C1 segment of cervical spinal cord (tissue), 14 donors: Measurements from ENCODE around the gene ACTR1A.
"Not testable (repeated sequence)": the region's sequence is repeated elsewhere in the genome, so short reads cannot be mapped to it uniquely, and the experiment has no call there.

Experiments
- DNase-seq, 14 donors: peaks; one replicate each; lab custom pipeline; 2025; lab: John Stamatoyannopoulos, UW

The ACTR1A gene

DNA sequence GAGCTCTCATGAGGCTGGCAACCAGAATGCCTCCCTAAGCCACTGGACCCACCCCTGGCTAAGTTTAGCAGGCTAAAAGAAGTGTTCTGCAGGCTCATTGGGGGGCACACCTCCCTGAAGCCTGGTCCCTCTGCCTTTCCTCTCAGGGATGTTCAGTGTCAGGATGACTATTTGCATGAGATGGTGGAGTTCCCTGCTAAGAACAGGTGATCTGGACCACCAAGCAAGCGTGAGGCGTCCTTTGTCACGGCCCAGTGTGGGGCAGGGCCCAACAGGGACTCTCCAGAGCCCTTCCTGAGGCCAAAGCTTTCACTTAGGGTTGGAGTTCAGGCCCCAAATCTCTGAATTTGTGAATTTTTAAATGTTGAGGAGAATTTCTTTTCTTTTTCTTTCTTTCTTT lies 13.2 kb upstream of the ACTR1A start:
- DNase-seq, result no peak

DNA sequence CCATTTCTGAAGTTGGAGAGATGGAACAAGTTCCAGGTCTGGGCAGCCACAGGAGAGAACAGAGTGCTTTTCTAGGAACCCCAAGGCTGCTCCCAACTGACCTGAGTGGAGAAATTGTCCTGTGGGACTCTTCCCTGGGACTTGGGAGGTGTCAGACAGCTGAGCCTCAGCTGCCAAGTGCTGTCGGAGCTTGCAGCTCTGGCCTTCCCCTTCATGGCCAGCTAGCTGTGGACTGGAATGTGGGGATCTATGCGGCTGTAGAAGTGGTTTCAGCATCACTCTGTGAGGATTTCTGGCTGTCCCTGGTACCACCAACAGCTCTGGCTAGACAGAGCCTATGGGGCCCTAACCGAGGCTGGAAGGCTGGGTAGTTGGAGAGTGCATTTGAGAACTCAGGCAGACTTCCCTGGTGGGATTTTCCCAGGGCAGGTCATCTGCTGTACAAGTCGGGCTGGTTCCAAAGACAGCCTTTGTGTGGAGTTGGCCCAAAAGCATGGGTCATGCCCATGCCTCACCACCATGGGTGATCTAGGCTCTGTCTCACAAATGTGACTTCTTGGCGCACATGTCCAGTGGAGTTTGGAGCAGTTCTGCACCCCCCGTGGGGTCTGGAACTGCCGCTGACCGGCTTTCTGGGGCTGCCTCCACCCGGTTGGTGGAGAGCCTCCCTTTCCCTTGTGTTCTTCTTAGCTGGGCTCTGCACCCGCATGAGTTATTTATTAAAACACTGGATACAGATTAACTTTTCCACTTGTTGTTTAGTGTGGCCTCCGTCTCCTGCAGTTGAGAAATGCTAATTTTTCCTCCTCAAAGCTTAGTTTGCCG lies 12.2 kb upstream of the ACTR1A start:
- DNase-seq, result peak in 3 of 14 donors; percentile 22 to 47 (median 34)

DNA sequence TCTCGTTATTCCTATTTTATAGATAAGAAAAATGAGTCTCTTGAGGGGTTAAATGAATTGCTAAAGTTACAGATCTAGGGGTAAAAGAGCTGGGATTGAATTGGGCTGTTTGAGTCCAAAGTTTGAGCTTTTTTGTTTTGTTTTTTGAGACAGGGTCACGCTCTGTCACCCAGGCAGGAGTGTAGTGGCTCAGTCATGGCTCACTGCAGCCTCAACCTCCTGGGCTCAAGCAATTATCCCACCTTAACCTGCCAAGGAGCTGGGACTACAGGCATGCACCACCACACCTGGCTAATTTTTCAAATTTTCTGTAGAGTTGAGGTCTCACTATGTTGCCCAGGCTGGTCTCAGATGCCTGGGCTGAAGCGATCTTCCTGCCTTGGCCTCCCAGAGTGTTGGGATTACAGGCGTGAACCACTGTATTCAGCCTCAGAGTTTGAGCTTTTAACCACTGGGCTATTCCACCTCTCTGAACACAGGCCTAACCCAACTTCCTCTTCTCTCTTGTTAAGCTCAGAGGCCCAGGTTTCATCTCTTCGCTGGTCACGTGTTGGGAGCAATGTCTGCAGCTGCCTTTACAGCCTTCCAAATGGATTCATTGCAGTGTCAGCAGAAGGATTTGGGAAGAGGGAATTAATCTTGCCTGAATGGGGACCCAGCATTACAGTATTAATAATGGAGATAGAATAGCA lies 9.2 kb upstream of the ACTR1A start:
- DNase-seq, result no peak

GRCh38 chr10:102509387-102509786 lies 6.9 kb upstream of the ACTR1A start:
- no peak for DNase-seq

DNA sequence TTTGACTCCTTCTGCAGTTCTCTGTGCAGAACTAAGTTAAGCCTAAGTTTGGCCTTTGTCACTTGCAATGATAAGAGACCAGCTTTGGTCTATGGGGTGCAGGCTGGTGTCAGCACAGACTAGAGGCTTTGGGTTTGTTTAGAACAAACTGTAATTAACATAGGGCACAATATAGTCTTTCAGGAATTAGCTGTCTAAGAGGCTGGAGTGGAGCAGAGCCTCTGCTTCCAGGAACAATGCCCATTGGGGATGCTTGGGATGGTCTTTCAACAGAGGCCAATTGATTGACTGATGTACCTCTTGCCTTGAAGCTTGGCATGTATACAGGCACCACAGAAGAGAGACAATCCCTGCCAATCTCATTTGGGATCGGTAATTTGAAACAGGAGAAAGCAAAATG lies 6.0 kb upstream of the ACTR1A start:
- DNase-seq, result peak in 2 of 14 donors; percentile 7 to 18

- DNase-seq, result no peak
Measured at GRCh38 chr10:102507521-102507920, 5.0 kb upstream of the ACTR1A start.

GRCh38 chr10:102505462-102506115 lies 3.1 kb upstream of the ACTR1A start:
- DNase-seq, result peak in 2 of 14 donors; percentile 21 to 24

DNA sequence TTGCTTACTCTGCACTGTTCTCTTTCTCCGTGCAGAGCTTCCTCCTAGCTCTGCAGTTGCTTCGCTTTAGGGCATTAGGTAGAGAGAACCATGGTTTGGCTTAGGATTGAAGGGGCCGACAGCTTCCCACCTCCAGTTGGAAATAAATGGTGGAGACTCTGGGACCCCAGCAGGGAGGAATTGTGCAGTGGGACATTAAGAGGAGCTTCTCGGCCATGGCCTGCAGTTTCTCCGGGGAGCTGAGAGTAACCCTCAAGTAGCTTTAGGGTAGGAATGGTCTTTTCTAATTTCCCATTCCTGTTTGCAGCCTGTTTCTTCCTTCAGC lies 2.4 kb upstream of the ACTR1A start:
- DNase-seq, result peak in 2 of 14 donors; percentile 10 to 20

DNA sequence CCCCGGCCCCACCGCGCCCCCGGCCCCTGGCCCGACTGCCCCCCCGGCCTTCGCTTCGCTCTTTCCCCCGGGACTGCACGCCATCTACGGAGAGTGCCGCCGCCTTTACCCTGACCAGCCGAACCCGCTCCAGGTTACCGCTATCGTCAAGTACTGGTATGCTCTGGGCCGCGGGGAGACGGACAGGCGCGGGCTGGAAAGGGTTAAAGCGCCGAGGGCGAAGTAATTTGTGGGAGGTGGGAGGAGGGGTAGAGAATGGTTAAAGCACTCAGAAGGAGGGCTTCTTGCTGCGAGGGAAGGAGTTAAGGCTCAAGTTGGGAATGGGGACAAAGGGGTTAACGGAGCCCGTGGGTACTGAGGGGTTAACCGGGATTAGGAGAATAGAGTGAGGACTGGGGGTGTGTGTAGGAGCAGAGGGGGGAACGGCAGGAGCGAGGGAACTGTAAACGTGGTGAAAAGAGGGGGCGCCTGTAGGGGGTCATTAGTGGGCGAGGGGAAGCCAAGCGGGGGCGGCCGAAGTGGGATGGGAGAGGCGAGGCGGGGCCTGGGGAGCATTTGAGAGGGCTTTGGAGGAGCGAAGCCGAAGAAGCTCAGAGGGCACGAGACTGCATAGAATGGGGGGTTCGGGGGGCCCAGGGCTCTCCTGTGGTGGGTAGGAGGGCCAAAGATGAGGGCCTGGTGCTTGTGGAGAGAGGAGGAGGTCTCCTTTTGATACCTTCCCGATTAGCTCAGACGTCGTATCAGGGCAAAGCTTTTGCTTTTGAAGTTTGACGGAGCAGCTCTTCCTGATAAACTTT lies 1.9 kb upstream of the ACTR1A start:
- DNase-seq, result peak in 4 of 14 donors; percentile 30 to 61 (median 44)

- DNase-seq, result peak; percentile 36 to 98 (median 94)
Measured at GRCh38 chr10:102503264-102504178, 1.0 kb upstream of the ACTR1A start, which contains the start of gene SUFU. SUFU (plus strand) TSS chr10:102503972; CDS start chr10:102504153, 181 bp downstream.

GRCh38 chr10:102502029-102502336 lies 529 bp downstream of the ACTR1A start:
- DNase-seq, result peak; percentile 84 to 100 (median 98)

- no peak for DNase-seq
Measured at GRCh38 chr10:102501201-102502028, 1.1 kb downstream of the ACTR1A start.

DNA sequence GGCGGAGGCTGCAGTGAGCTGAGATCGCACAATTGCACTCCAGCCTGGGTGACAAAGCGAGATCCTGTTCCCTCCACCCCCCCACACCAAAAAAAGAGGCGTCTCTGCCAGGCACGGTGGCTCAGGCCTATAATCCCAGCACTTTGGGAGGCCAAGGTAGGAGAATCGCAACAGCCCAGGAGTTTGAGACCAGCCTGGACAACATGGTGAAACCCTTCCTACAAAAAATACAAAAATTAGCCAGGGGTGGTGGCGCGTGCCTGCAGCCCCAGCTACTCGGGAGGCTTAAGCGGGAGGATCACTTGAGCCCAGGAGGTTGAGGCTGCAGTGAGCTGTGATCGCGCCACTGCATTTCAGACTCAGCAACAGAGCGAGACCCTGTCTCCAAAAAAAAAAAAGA lies 1.8 kb downstream of the ACTR1A start:
- DNase-seq, result not testable (repeated sequence)

DNA sequence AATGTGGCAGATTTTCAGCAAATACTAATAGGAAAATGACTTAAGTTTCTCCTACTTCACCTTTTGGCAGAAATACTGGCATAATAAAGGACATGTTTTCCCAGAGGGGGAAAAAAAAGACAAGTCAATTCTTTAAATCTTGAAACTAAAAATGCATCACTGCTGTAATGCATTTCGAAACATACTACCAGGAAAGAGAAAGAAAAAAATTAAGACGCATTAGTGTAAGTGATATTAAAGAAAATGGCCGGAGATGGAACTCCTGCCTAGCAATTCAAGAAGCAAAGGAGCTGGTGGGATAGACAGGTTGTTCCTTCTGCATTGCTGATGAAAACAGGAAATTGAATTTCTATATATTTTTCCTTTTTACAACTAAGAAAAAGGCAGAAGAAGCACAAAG lies 3.2 kb downstream of the ACTR1A start:
- DNase-seq, result no peak

DNA sequence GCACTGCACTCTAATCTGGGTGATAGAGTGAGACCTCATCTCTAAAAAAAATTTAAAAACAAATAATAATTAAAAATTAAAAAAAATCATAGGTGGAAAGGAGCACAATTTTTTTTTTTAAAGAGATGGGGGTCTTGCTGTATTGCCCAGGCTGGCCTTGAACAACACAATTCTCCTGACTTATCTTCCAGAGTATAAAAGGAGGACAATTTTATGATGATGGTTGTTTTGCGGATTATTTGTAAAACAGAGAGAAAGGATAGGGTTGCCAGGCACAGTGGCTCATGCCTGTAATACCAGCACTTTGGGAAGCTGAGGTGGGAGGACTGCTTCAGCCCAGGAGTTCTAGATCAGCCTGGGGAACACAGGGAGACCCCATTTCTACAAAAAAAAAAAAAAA lies 5.0 kb downstream of the ACTR1A start:
- DNase-seq, result no peak

DNA sequence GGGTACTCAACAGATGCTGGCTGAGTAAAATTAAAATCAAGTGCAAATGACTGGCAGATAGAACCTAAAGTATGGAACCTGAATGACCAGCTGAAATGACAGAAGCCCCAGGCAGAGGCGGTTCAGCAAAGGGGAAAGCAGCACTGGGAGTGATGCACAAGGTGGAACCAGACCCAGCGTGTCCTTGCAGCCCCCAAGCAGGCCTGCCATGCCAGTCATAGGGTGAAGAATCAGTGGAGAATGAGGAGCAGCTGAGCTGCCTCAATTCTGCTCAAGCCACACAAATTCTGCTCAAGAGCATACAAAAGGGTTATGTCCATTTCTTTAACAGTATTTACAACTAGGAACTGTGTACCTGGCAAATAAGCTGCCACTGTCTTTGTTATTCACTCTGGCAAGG lies 8.7 kb downstream of the ACTR1A start:
- no peak for DNase-seq

DNA sequence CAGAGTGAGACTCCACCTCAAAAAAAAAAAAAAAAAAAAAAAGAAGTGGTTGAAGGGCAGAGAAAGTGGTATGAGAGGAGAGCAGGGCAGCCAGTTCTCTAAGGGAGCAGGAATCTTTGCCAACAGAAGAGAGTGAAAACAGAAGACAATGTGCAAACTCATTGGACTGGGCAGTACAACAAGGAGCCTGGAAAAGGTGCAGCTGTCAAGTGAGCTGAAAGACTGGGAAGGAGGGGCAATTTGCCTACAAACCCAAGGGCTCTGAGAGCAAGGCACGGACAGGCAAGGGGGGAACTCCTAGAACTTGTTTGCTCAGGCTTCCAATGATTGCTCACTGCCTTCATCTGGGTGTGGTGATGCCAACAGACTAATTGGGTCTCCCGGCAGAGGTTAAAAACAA lies 9.5 kb downstream of the ACTR1A start:
- DNase-seq, result peak in 6 of 14 donors; percentile 2 to 61 (median 40)

DNA sequence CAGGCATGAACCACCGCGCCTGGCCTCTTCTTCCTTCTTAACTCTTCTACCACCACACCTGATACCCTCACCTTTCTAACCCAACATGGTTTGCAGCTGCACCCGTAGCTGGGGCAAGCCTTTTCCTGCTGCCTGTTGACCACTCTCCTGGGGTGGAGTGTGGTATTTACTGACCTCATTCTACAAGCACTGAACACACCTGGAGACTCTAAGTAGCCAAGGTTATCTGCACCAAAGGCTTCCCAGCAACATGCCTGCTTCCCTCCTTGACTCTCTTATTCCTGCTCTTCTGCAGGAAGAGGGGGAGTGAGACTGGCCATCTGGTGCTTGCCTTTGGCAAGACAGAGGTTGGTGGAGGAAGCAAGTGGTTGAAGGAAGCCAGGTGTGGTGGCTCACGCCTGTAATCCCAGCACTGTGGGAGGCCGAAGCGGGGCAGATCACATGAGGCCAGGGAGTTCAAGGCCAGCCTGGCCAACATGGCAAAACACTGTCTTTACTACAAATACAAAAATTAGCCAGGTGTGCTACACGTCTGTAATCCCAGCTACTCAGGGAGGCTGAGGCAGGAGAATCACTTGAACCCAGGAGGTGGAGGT lies 10.1 kb downstream of the ACTR1A start:
- DNase-seq, result no peak

- DNase-seq, result peak in 1 of 14 donors; percentile 57
Measured at GRCh38 chr10:102491136-102491535, 11.4 kb downstream of the ACTR1A start.
